Rectal smooth muscle tissue (tissue), 1 donor: ENCODE data around the gene DIP2C.
A peak's percentile ranks its signal among the peaks of the same experiment; 100 is the strongest.

Experiments used
- H3K27ac ChIP-seq: one replicate; pipeline ENCODE4 v1.7.0; 2013; ENCODE audit warnings: low read depth, low read length, inconsistent platforms
- H3K27me3 ChIP-seq: one replicate; pipeline ENCODE4 v1.7.0; 2013; ENCODE audit warnings: low read length; ENCODE audit not compliant: control insufficient read depth, insufficient read depth
- H3K36me3 ChIP-seq: one replicate; pipeline ENCODE4 v1.7.0; 2013; ENCODE audit warnings: low read length; ENCODE audit not compliant: control insufficient read depth, insufficient read depth
- H3K4me1 ChIP-seq: one replicate; pipeline ENCODE4 v1.7.0; 2013; ENCODE audit warnings: low read length; ENCODE audit not compliant: control insufficient read depth, insufficient read depth
- H3K4me3 ChIP-seq: one replicate; pipeline ENCODE4 v1.7.0; 2013; ENCODE audit warnings: low read length
- H3K9ac ChIP-seq: one replicate; pipeline ENCODE4 v1.7.0; 2013; ENCODE audit warnings: low read length

The DIP2C gene

GRCh38 chr10:580778-581177 lies 108.7 kb downstream of the DIP2C start:
- peak overlapping the region; percentile 18 for H3K27ac ChIP-seq
- peaks cover 21% of the 10 kb centered on the region for H3K4me1 ChIP-seq
- no peak overlapping the region for H3K9ac ChIP-seq
- H3K36me3 ChIP-seq, result no peaks in the 10 kb centered on the region
- H3K27me3 ChIP-seq, result no peaks in the 10 kb centered on the region
- H3K4me3 ChIP-seq, result no peak overlapping the region

GRCh38 chr10:576130-576465 lies 113.4 kb downstream of the DIP2C start:
- H3K27ac ChIP-seq, result no peak overlapping the region
- H3K36me3 ChIP-seq, result no peaks in the 10 kb centered on the region
- no peaks in the 10 kb centered on the region for H3K27me3 ChIP-seq
- H3K4me3 ChIP-seq, result no peak overlapping the region
- H3K4me1 ChIP-seq, result peaks cover 32% of the 10 kb centered on the region
- H3K9ac ChIP-seq, result no peak overlapping the region

- no peak overlapping the region for H3K4me3 ChIP-seq
Observed at GRCh38 chr10:575402-576129, 113.9 kb downstream of the DIP2C start.

GRCh38 chr10:572696-573095 lies 116.8 kb downstream of the DIP2C start:
- no peak overlapping the region for H3K9ac ChIP-seq
- peaks cover 32% of the 10 kb centered on the region for H3K4me1 ChIP-seq
- no peaks in the 10 kb centered on the region for H3K36me3 ChIP-seq
- no peaks in the 10 kb centered on the region for H3K27me3 ChIP-seq
- no peak overlapping the region for H3K4me3 ChIP-seq
- peak overlapping the region; percentile 61 for H3K27ac ChIP-seq

More at GRCh38 chr10:575402-576129, 113.9 kb downstream of the DIP2C start:
- no peak overlapping the region for H3K27ac ChIP-seq
- H3K36me3 ChIP-seq, result no peaks in the 10 kb centered on the region
- no peak overlapping the region for H3K9ac ChIP-seq
- H3K27me3 ChIP-seq, result no peaks in the 10 kb centered on the region
- peaks cover 31% of the 10 kb centered on the region for H3K4me1 ChIP-seq

GRCh38 chr10:571688-572451 lies 117.6 kb downstream of the DIP2C start:
- no peak overlapping the region for H3K4me3 ChIP-seq
- H3K27me3 ChIP-seq, result no peaks in the 10 kb centered on the region
- H3K4me1 ChIP-seq, result peaks cover 32% of the 10 kb centered on the region
- H3K27ac ChIP-seq, result peak overlapping the region; percentile 61
- H3K36me3 ChIP-seq, result no peaks in the 10 kb centered on the region
- no peak overlapping the region for H3K9ac ChIP-seq

- H3K4me1 ChIP-seq, result peaks cover 31% of the 10 kb centered on the region
- no peaks in the 10 kb centered on the region for H3K36me3 ChIP-seq
- H3K9ac ChIP-seq, result no peak overlapping the region
- peak overlapping the region; percentile 56 for H3K27ac ChIP-seq
- no peak overlapping the region for H3K4me3 ChIP-seq
- no peaks in the 10 kb centered on the region for H3K27me3 ChIP-seq
Observed at GRCh38 chr10:571166-571565, 118.3 kb downstream of the DIP2C start.

- H3K27ac ChIP-seq, result peak overlapping the region; percentile 56
- H3K36me3 ChIP-seq, result no peaks in the 10 kb centered on the region
- peaks cover 26% of the 10 kb centered on the region for H3K4me1 ChIP-seq
- H3K4me3 ChIP-seq, result no peak overlapping the region
- H3K9ac ChIP-seq, result no peak overlapping the region
- no peaks in the 10 kb centered on the region for H3K27me3 ChIP-seq
Observed at GRCh38 chr10:570628-571163, 118.8 kb downstream of the DIP2C start.

- no peak overlapping the region for H3K9ac ChIP-seq
- H3K27ac ChIP-seq, result peak overlapping the region; percentile 56
- H3K4me1 ChIP-seq, result peaks cover 22% of the 10 kb centered on the region
- H3K36me3 ChIP-seq, result no peaks in the 10 kb centered on the region
- H3K4me3 ChIP-seq, result no peak overlapping the region
- no peaks in the 10 kb centered on the region for H3K27me3 ChIP-seq
Observed at GRCh38 chr10:569961-570627, 119.4 kb downstream of the DIP2C start.

- H3K4me1 ChIP-seq, result peaks cover 22% of the 10 kb centered on the region
- H3K4me3 ChIP-seq, result no peak overlapping the region
- H3K27me3 ChIP-seq, result no peaks in the 10 kb centered on the region
- H3K9ac ChIP-seq, result no peak overlapping the region
- no peak overlapping the region for H3K27ac ChIP-seq
- H3K36me3 ChIP-seq, result no peaks in the 10 kb centered on the region
Observed at GRCh38 chr10:568848-569247, 120.6 kb downstream of the DIP2C start.

- peaks cover 22% of the 10 kb centered on the region for H3K4me1 ChIP-seq
- no peaks in the 10 kb centered on the region for H3K27me3 ChIP-seq
- H3K36me3 ChIP-seq, result no peaks in the 10 kb centered on the region
- H3K4me3 ChIP-seq, result no peak overlapping the region
- H3K9ac ChIP-seq, result no peak overlapping the region
- no peak overlapping the region for H3K27ac ChIP-seq
Observed at GRCh38 chr10:567869-568268, 121.6 kb downstream of the DIP2C start.

- peaks cover 14% of the 10 kb centered on the region for H3K4me1 ChIP-seq
- no peak overlapping the region for H3K9ac ChIP-seq
- H3K36me3 ChIP-seq, result no peaks in the 10 kb centered on the region
- no peaks in the 10 kb centered on the region for H3K27me3 ChIP-seq
- H3K4me3 ChIP-seq, result no peak overlapping the region
- H3K27ac ChIP-seq, result no peak overlapping the region
Observed at GRCh38 chr10:566241-566885, 123.1 kb downstream of the DIP2C start.

GRCh38 chr10:565676-566075 lies 123.8 kb downstream of the DIP2C start:
- peaks cover 9% of the 10 kb centered on the region for H3K4me1 ChIP-seq
- H3K9ac ChIP-seq, result no peak overlapping the region
- no peaks in the 10 kb centered on the region for H3K27me3 ChIP-seq
- H3K36me3 ChIP-seq, result no peaks in the 10 kb centered on the region
- H3K27ac ChIP-seq, result no peak overlapping the region
- H3K4me3 ChIP-seq, result no peak overlapping the region
